GM21723 (cell line): ENCODE data around the gene VPS18.

Experiments
- ATAC-seq: cut with Tn5 transposase; IDR thresholded peaks from one replicate; pipeline ENCODE4 v1.9.1; 2021; ENCODE audit warnings: mild to moderate bottlenecking, moderate library complexity; ENCODE audit not compliant: unreplicated experiment

VPS18 gene

GRCh38 chr15:40932649-40933516 lies 38.6 kb downstream of the VPS18 start:
- no peak for ATAC-seq

GRCh38 chr15:40933517-40933902 lies 39.3 kb downstream of the VPS18 start:
- ATAC-seq = no peak

GRCh38 chr15:40934457-40934856 lies 40.2 kb downstream of the VPS18 start:
- no peak for ATAC-seq

- ATAC-seq = no peak
Observed at GRCh38 chr15:40936234-40936708, 42.0 kb downstream of the VPS18 start.

- no peak for ATAC-seq
Observed at GRCh38 chr15:40936709-40937666, 42.7 kb downstream of the VPS18 start.

- no peak for ATAC-seq
Observed at GRCh38 chr15:40937762-40938535, 43.7 kb downstream of the VPS18 start.

- ATAC-seq = no peak
Observed at GRCh38 chr15:40938536-40938870, 44.3 kb downstream of the VPS18 start.

- no peak for ATAC-seq
Observed at GRCh38 chr15:40940296-40940801, 46.1 kb downstream of the VPS18 start.

- ATAC-seq = no peak
Observed at GRCh38 chr15:40941068-40941527, 46.8 kb downstream of the VPS18 start.

- ATAC-seq = peak; percentile 72
Observed at GRCh38 chr15:40941528-40942336, 47.5 kb downstream of the VPS18 start.

GRCh38 chr15:40942337-40942854 lies 48.1 kb downstream of the VPS18 start:
- ATAC-seq = no peak

- no peak for ATAC-seq
Observed at GRCh38 chr15:40942878-40943277, 48.6 kb downstream of the VPS18 start.

- no peak for ATAC-seq
Observed at GRCh38 chr15:40943764-40944365, 49.6 kb downstream of the VPS18 start.

GRCh38 chr15:40944510-40945296 lies 50.5 kb downstream of the VPS18 start:
- ATAC-seq = no peak

GRCh38 chr15:40948706-40949473 lies 54.6 kb downstream of the VPS18 start:
- ATAC-seq = no peak

- no peak for ATAC-seq
Observed at GRCh38 chr15:40949756-40950207, 55.5 kb downstream of the VPS18 start.

GRCh38 chr15:40951764-40952163 lies 57.5 kb downstream of the VPS18 start:
- ATAC-seq = no peak
